HepG2 (cell line): Measurements from ENCODE around the gene SLC2A2.

ENCODE experiments used
- CTCF ChIP-seq: sonication (generic); formaldehyde crosslinking; IDR thresholded peaks from 2 replicates; pipeline ENCODE4 v1.5.0; 2020; ENCODE audit warnings: mild to moderate bottlenecking, missing genetic modification reagents, moderate library complexity
- MTA1 ChIP-seq: sonication (generic); formaldehyde crosslinking; IDR thresholded peaks from 2 replicates; pipeline ENCODE4 v1.4.0; 2020; ENCODE audit warnings: missing genetic modification reagents, mild to moderate bottlenecking, borderline replicate concordance

- TF ChIP-seq CTCF (CRISPR knock-in tag) = no peak; the same call in 1 of the 2 replicates
- peak; percentile 53; the same call in 1 of the 2 replicates for TF ChIP-seq MTA1 (CRISPR knock-in tag)
These were observed 18.6 kb upstream of the SLC2A2 start for GRCh38 chr3:171044835-171045793.
